Natural killer cell (primary cell): ENCODE results near the gene ARHGAP24. TPM values are rescaled to one million over a fixed set of nuclear protein-coding genes. Genes with fewer than 3 reads are reported as not detected.

Experiments used
- ATAC-seq, 3 donors: fragments of 150-1000 bp in 2 of 3; fragments of 200-7000 bp in 1 of 3; cut with Tn5 transposase; 1 replicate in 1 of 3; 2 replicates in 2 of 3; pipeline ENCODE4 v1.10.0; 2021; ENCODE audit warnings: mild to moderate bottlenecking in 2 of 3, moderate library complexity in 2 of 3
- DNase-seq, 2 donors: peaks; one replicate each; pipeline versions ENCODE4 v3.0.0 to v3.0.0-alpha.2; 2013 to 2021; ENCODE audit warnings: mixed read lengths in 1 of 2
- H3K27ac ChIP-seq: one replicate; pipeline ENCODE4 v1.5.1; 2013; ENCODE audit warnings: mild to moderate bottlenecking, low read length
- H3K27me3 ChIP-seq: one replicate; pipeline ENCODE4 v1.6.1; 2013; ENCODE audit warnings: low read length; ENCODE audit not compliant: control insufficient read depth, insufficient read depth
- H3K36me3 ChIP-seq: one replicate; pipeline ENCODE4 v1.6.1; 2013; ENCODE audit warnings: low read length; ENCODE audit not compliant: control insufficient read depth, insufficient read depth
- H3K4me1 ChIP-seq: one replicate; pipeline ENCODE4 v1.6.1; 2013; ENCODE audit warnings: low read length; ENCODE audit not compliant: control insufficient read depth, insufficient read depth
- H3K4me3 ChIP-seq: one replicate; pipeline ENCODE4 v1.5.1; 2013; ENCODE audit warnings: low read length
- H3K9me3 ChIP-seq: one replicate; pipeline ENCODE4 v1.6.1; 2013; ENCODE audit warnings: low read length; ENCODE audit not compliant: control insufficient read depth, insufficient read depth
- H3K27ac Mint-ChIP-seq, 2 donors: one replicate each; pipeline ENCODE4 v1.8.0; 2022; ENCODE audit warnings: mild to moderate bottlenecking in 2 of 2, mixed read lengths in 2 of 2, moderate library complexity in 1 of 2
- H3K27me3 Mint-ChIP-seq, 2 donors: one replicate each; pipeline ENCODE4 v1.8.0; 2022; ENCODE audit warnings: low read depth in 2 of 2, mixed read lengths in 2 of 2
- H3K36me3 Mint-ChIP-seq: one replicate; pipeline ENCODE4 v1.8.0; 2022; ENCODE audit warnings: mixed read lengths
- H3K4me1 Mint-ChIP-seq, 2 donors: one replicate each; pipeline ENCODE4 v1.8.0; 2022; ENCODE audit warnings: mixed read lengths in 2 of 2
- H3K4me3 Mint-ChIP-seq: one replicate; pipeline ENCODE4 v1.8.0; 2022; ENCODE audit warnings: mild to moderate bottlenecking, moderate library complexity, mixed read lengths
- H3K9me3 Mint-ChIP-seq, 2 donors: one replicate each; pipeline ENCODE4 v1.8.0; 2022; ENCODE audit warnings: mixed read lengths in 2 of 2
- WGBS: methylation state at CpG from one replicate; pipeline ENCODE4 v1.1.7; 2013; ENCODE audit warnings: missing lambda C conversion rate; ENCODE audit not compliant: insufficient coverage; 5-methylcytosine and 5-hydroxymethylcytosine counted together
- intact Hi-C: fragments of 100-400 bp; cut with micrococcal nuclease; formaldehyde crosslinking; loops from one replicate; pipeline ENCODE4 v1.14.2; 2022
- total RNA-seq, 4 donors: library from RNA; stranded (reverse); fragments of 120-200 nt in 1 of 4; gene quantifications; one replicate each; pipeline versions ENCODE4 v1.2.3 to v1.2.4, GENCODE V29; 2013 to 2022
- TF ChIP-seq, protein P1 (sequence below): fragments of 200-600 bp; IDR thresholded peaks from one replicate; pipeline ENCODE4 v1.8.0; 2022; ENCODE audit warnings: antibody characterized with exemption

ARHGAP24 gene
- total RNA-seq, 3 donors from 2014 or later (not counting 1 experiment from before 2014, with no cell fraction given) = 1.7 to 3.6 (median 1.7) TPM

DNA sequence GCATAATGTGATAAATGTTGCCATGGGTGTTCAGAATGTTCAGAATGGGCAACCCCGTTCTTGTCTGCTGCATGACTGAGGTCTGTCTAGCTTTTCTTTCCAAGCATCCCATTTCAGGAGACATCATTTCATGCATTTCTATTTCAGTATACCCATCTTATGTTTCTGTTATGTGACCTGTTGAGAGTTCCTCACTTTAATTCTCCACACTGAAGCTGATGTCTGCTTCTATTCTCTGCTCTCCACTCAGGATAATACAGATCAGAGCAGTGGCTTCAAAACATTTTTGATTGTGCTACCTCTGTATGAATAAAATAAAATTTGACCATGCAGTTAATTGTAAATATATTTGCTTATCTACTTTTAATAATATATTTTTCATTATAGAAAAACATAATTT is 398.6 kb downstream of the ARHGAP24 start:
- H3K4me3 ChIP-seq = no peak overlapping the region
- H3K4me1 ChIP-seq = no peaks in the 10 kb centered on the region
- TF ChIP-seq, protein P1, sequence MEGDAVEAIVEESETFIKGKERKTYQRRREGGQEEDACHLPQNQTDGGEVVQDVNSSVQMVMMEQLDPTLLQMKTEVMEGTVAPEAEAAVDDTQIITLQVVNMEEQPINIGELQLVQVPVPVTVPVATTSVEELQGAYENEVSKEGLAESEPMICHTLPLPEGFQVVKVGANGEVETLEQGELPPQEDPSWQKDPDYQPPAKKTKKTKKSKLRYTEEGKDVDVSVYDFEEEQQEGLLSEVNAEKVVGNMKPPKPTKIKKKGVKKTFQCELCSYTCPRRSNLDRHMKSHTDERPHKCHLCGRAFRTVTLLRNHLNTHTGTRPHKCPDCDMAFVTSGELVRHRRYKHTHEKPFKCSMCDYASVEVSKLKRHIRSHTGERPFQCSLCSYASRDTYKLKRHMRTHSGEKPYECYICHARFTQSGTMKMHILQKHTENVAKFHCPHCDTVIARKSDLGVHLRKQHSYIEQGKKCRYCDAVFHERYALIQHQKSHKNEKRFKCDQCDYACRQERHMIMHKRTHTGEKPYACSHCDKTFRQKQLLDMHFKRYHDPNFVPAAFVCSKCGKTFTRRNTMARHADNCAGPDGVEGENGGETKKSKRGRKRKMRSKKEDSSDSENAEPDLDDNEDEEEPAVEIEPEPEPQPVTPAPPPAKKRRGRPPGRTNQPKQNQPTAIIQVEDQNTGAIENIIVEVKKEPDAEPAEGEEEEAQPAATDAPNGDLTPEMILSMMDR = no peak
- no peaks in the 10 kb centered on the region for H3K27me3 ChIP-seq
- 75% methylated on average over 1 of the region's 1 CpG for WGBS
- no peaks in the 10 kb centered on the region for H3K27me3 Mint-ChIP-seq
- no peak for DNase-seq
- intact Hi-C loops = no loop called here
- H3K4me3 Mint-ChIP-seq = no peak overlapping the region
- H3K27ac ChIP-seq = no peak overlapping the region
- H3K9me3 Mint-ChIP-seq = no peaks in the 10 kb centered on the region
- no peaks in the 10 kb centered on the region for H3K9me3 ChIP-seq
- ATAC-seq = no peak
- no peaks in the 10 kb centered on the region for H3K4me1 Mint-ChIP-seq
- H3K27ac Mint-ChIP-seq = no peak overlapping the region
- no peaks in the 10 kb centered on the region for H3K36me3 Mint-ChIP-seq
- H3K36me3 ChIP-seq = no peaks in the 10 kb centered on the region

DNA sequence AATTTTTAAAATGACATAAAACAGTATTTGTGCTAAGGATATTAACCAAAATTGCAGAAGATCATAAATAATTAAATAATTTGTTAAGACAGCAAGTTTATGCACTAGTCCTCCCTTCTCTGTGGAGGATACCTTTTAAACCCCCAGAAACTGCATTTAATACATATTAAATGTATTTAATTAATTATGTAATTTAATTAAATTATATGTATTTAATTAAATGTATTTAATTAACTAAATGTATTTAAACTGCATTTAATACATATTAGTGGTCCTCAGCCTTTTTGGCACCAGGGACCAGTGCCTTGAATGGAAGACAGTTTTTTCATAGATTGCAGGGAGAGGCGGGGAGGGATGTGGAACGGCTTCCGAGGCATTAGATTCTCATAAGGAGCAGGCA is 404.6 kb downstream of the ARHGAP24 start:
- Histone ChIP-seq H3K4me3 (no peak overlapping the region), H3K9me3 (no peaks in the 10 kb centered on the region), H3K36me3 (no peaks in the 10 kb centered on the region), H3K4me1 (no peaks in the 10 kb centered on the region), H3K27ac (no peak overlapping the region), H3K27me3 (no peaks in the 10 kb centered on the region)
- H3K27ac Mint-ChIP-seq = no peak overlapping the region
- no peaks in the 10 kb centered on the region for H3K27me3 Mint-ChIP-seq
- H3K4me3 Mint-ChIP-seq = no peak overlapping the region
- 100% methylated on average over 3 of the region's 3 CpGs for WGBS
- ATAC-seq (no peak), DNase-seq (no peak)
- no peaks in the 10 kb centered on the region for H3K4me1 Mint-ChIP-seq
- no peaks in the 10 kb centered on the region for H3K36me3 Mint-ChIP-seq
- intact Hi-C loops = no loop called here
- peaks cover 9 to 11% of the 10 kb centered on the region in 2 donors for H3K9me3 Mint-ChIP-seq
- TF ChIP-seq, protein P1 = no peak

DNA sequence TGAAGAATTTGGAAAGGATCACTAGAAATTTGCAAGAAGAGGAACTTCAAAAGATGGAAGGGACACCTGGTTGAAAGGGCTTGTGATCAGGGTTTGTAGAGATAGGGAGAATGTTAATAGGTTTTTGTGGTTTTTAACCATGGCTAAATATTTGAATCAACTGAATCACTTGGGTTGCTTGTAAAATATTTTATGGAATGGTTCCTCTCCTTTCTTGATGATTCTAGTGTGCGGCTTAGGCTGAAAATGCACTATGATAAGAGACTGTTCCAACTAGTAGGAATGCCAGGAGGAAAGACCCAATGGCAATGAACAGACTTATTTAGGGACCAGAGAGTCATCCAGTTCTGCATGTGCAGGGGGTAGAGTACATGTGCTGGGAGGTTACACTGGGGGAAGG is 408.2 kb downstream of the ARHGAP24 start:
- peaks cover 9 to 11% of the 10 kb centered on the region in 2 donors for H3K9me3 Mint-ChIP-seq
- DNase-seq (no peak), ATAC-seq (no peak)
- 100% methylated on average over 1 of the region's 1 CpG for WGBS
- H3K36me3 Mint-ChIP-seq = no peaks in the 10 kb centered on the region
- TF ChIP-seq, protein P1 = no peak
- H3K27ac ChIP-seq = no peak overlapping the region
- no peaks in the 10 kb centered on the region for H3K4me1 ChIP-seq
- no peaks in the 10 kb centered on the region for H3K27me3 Mint-ChIP-seq
- no peak overlapping the region for H3K4me3 ChIP-seq
- no peaks in the 10 kb centered on the region for H3K36me3 ChIP-seq
- H3K9me3 ChIP-seq = no peaks in the 10 kb centered on the region
- no peaks in the 10 kb centered on the region for H3K27me3 ChIP-seq
- no peak overlapping the region for H3K27ac Mint-ChIP-seq
- no peak overlapping the region for H3K4me3 Mint-ChIP-seq
- intact Hi-C loops = no loop called here
- H3K4me1 Mint-ChIP-seq = no peaks in the 10 kb centered on the region

DNA sequence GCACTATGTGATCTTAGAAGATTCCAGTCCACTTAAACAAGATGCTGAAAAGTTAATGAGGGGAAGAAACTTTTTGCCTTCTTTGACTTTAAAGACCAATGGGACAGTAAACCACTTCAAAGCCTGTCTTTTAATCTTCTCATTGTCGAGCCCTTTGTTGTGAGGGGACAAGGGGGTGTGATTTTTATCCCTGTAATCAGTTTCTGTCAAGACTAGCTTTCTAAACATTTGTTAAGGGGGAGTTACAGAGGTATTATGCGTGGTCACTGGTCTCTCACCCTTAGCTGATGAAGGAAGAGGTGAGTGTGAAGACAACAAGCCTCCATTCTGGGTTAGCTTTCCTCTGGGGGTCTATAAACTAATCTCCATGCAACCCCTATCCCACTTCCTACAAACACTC is 409.3 kb downstream of the ARHGAP24 start:
- no peaks in the 10 kb centered on the region for H3K4me1 Mint-ChIP-seq
- Histone ChIP-seq H3K4me3 (no peak overlapping the region), H3K9me3 (no peaks in the 10 kb centered on the region), H3K36me3 (no peaks in the 10 kb centered on the region), H3K4me1 (no peaks in the 10 kb centered on the region), H3K27me3 (no peaks in the 10 kb centered on the region), H3K27ac (no peak overlapping the region)
- H3K27ac Mint-ChIP-seq = no peak overlapping the region
- peaks cover 9 to 11% of the 10 kb centered on the region in 2 donors for H3K9me3 Mint-ChIP-seq
- ATAC-seq = no peak
- TF ChIP-seq, protein P1 = no peak
- intact Hi-C loops = no loop called here
- 57% methylated on average over 2 of the region's 2 CpGs for WGBS
- no peak for DNase-seq
- no peak overlapping the region for H3K4me3 Mint-ChIP-seq
- no peaks in the 10 kb centered on the region for H3K36me3 Mint-ChIP-seq
- H3K27me3 Mint-ChIP-seq = no peaks in the 10 kb centered on the region
